ENCODE results near the gene RASGRP3. TPM values are rescaled to one million over a fixed set of nuclear protein-coding genes. Genes with fewer than 3 reads are reported as not detected.

Gene RASGRP3
- total RNA-seq, 1 experiment from 2014 or later = 2.8 TPM

DNA sequence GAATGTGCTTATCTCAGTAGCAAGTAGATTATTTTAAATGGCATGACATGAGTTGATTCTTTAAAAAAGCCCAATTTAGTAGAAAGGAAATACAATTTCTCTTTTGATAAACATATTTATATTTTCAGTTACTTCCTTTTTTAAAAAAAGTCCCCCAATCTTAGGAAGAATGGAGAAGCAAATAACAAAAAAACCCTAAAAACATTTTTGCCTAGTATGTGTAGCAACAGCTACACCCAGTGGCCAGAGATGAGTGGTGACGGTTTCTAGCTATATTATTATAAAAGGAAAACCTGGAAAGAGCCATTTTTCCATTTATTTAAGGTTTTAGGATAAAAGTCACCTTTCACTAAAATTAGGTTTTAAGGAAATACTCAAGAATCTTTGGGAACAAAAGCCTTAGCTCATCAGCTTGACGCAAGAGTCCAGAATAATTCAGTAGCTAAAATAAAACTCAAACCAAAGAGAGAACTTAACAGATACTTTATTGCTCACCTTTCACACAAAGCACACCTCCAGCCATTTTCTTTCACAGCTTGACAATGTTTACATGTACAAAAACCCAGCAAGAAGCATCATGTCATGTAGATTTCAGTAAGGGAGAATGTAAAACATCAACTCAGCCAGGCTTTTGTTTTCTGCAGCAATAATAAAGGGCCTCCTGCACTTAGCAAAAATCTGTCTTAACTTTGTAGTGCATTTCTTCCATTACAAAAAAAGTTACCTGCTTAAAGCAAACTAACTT is 106.9 kb downstream of the RASGRP3 start:
- H3K4me3 ChIP-seq = no peak overlapping the region
- no peak overlapping the region for H3K27ac ChIP-seq
- no peaks in the 10 kb centered on the region for H3K4me1 ChIP-seq
- H3K36me3 ChIP-seq = peaks cover 22% of the 10 kb centered on the region
- no peaks in the 10 kb centered on the region for H3K27me3 ChIP-seq
- DNase-seq = peak in 1 of 2 experiments; percentile 68
- no peaks in the 10 kb centered on the region for H3K9me3 ChIP-seq (replicated peaks)

DNA sequence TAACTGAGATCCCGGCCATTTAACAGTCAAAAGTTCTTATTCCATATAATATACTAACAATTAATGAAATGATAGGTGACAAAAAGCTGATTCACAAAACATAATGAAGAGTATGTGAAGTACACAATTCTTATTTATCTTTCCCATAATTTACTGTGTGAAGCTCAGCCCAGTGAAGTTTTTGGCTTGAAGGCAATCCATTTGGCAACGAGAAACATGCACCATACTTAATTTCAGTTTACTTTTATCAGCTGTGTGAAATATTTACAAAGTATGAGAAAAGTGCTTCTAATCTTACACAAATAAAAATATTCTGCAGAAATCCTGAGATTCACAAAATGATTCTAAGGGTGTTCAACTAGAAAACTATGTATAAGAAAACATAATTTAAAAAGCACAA is 110.3 kb downstream of the RASGRP3 start:
- peaks cover 9% of the 10 kb centered on the region for H3K4me1 ChIP-seq
- no peak for DNase-seq
- no peak overlapping the region for H3K27ac ChIP-seq
- no peaks in the 10 kb centered on the region for H3K27me3 ChIP-seq
- H3K4me3 ChIP-seq = no peak overlapping the region
- no peaks in the 10 kb centered on the region for H3K9me3 ChIP-seq (replicated peaks)
- H3K36me3 ChIP-seq = peaks cover 49% of the 10 kb centered on the region

DNA sequence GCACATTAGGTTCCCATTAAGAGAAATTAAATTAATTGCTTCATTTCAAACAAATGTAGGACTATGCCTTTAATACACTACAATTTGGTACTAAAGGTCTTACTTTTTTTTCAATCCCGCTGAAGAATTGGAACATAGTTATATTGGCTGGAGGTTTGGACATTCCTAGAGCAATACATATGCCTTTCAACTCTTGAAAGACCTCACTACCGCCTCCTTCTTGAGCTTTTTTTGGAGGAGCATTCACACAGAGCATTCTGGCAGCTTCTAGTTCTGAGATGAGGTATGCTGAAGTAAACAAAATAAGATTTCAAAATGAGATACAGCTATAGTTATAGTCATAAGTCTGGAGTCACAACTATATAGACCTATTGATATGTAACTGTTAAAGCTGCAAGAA is 111.8 kb downstream of the RASGRP3 start:
- no peaks in the 10 kb centered on the region for H3K27me3 ChIP-seq
- H3K36me3 ChIP-seq = peaks cover 63% of the 10 kb centered on the region
- no peak for DNase-seq

DNA sequence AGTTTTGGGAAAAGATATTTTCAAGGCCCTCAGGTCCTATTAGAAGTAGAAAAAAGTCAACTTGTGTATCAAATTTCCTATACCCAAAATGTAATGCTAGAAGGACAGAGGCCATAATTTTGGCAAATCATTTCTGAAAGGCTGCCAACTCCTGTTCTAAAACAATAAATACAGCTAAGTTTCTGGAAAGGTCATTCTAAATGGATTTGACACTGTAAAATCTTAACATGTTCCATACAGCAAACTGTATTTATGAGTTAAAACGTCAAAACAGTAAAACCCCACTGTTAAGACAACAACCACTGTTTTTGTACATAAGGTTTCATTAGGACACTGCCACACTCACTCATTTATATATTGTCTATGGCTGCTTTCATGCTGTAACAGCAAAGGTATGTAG is 113.0 kb downstream of the RASGRP3 start:
- Histone ChIP-seq H3K9me3 (replicated peaks) (no peaks in the 10 kb centered on the region), H3K27ac (no peak overlapping the region), H3K4me1 (peaks cover 9% of the 10 kb centered on the region), H3K36me3 (peaks cover 69% of the 10 kb centered on the region), H3K27me3 (no peaks in the 10 kb centered on the region), H3K4me3 (no peak overlapping the region)
- DNase-seq = peak in 1 of 2 experiments; percentile 53

More for the DNA sequence above, 111.8 kb downstream of the RASGRP3 start:
- no peaks in the 10 kb centered on the region for H3K9me3 ChIP-seq (replicated peaks)
- no peak overlapping the region for H3K4me3 ChIP-seq
- peaks cover 9% of the 10 kb centered on the region for H3K4me1 ChIP-seq
- H3K27ac ChIP-seq = no peak overlapping the region

DNA sequence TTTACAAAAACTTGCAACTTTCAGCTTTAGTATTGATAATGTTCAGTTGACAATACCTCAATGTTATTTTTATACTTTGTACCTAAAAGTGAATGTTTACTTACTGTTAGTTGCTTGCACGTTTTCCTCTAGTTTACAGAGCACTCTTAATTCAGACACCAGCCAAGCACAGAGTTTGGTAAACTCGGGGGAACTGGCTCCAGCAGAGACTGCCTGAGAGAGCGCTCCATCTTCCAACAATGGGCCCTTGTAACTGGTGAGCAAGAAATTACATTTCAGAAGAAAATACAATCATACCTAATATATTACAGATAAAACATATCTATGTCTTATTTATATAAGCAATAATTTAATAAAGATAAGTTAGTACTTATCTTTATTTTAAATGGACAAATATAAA is 118.9 kb downstream of the RASGRP3 start:
- no peaks in the 10 kb centered on the region for H3K27me3 ChIP-seq
- H3K4me3 ChIP-seq = no peak overlapping the region
- no peak overlapping the region for H3K27ac ChIP-seq
- peaks cover 44% of the 10 kb centered on the region for H3K36me3 ChIP-seq
- DNase-seq = no peak
- peaks cover 12% of the 10 kb centered on the region for H3K4me1 ChIP-seq
- H3K9me3 ChIP-seq (replicated peaks) = no peaks in the 10 kb centered on the region

DNA sequence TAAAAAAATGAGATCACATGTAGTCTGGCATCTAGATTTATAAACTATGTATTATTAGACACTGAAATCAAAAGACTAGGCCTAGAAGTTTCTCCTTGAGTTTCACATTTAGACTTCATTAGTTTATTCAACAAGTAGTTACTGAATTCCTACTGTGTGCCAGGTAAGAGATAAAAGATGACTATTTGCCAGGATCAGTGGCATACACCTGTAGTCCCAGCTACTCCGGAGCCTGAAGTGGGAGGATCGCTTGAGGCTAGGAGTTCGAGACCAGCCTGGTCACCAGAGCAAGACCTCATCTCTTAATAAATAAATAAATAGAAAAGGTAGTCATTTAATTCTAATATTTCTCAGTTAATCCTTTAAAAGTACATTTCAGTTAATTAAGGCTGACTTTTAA is 120.6 kb downstream of the RASGRP3 start:
- Histone ChIP-seq H3K27me3 (no peaks in the 10 kb centered on the region), H3K4me1 (peaks cover 12% of the 10 kb centered on the region), H3K4me3 (no peak overlapping the region), H3K36me3 (peaks cover 28% of the 10 kb centered on the region), H3K27ac (no peak overlapping the region), H3K9me3 (replicated peaks) (no peaks in the 10 kb centered on the region)
- no peak for DNase-seq

DNA sequence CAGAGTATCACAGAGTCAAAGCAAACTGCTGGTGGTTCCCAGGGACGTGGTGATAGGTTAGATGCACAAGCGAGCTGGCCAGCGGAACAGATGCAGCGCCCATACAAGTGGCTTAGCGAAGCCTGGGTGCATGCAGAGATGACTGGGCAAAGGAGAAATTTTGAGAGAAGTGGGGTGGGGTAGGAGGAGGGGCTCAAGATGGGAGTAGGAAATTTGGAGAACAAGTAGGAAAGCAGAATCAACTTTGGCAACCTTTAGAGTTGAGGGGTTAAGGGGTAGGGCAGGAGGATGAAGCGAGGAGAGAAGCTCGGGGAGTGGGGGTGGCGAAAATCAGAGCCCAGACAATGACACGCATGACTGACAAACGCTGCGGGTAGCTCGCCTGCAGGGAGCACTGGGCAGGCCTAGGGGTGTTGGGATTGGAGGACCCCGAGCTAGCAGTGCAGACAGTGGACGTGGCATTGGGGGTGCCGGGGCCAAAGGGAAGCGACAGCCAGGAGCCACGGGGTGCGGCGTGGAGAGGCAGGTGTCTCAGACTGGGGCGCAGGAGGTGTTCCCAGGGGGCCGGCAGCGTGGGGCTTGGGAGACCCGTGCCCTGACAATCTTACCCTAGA is 122.2 kb downstream of the RASGRP3 start:
- Histone ChIP-seq H3K9me3 (replicated peaks) (no peaks in the 10 kb centered on the region), H3K27ac (peak overlapping the region; percentile 80), H3K4me1 (peaks cover 12% of the 10 kb centered on the region), H3K4me3 (peak overlapping the region; percentile 80), H3K27me3 (no peaks in the 10 kb centered on the region), H3K36me3 (peaks cover 13% of the 10 kb centered on the region)
- peak; percentile 75 to 82 for DNase-seq

DNA sequence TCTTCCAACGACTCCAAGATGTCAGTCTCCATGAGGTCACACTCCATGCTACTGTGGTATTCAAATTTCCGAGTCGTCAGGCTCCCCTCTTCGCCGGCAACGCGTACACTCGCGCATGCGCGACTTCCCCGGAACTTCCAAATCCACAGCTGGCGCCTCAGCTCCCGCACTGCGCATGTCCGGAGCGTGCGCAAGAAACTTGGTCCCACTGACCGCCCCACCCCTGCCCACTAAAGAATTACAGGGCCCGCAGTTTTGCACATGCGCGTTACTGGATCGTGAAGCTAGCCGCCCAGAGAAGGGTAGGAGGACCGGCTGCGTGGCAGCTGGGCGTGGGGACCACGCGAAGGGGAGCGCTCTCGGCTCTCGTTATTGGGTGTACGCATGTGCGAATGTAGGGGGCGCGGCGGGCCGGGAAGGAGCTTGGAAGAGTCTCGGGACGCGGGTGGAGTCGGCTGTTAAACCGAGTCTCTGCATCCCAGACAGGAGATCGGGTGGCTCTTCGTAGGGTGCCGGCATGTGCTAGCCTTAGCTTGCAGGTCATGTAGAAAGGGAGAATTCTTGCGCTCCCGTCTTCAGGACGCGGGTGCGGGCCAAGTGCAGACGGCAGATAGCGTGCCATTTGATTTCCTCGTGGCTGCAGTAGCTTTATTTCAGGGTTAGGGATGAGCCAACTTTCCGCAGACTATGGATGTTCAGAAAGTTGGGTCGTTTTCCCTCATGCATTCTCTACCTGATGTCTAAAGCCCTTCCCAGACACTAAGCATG is 122.9 kb downstream of the RASGRP3 start, which contains the start of gene FAM98A:
TSS of gene FAM98A (minus strand) at position 125 of the 768 bp plus-strand sequence. CDS start at position 47, 78 bp downstream.
- peaks cover 12% of the 10 kb centered on the region for H3K4me1 ChIP-seq
- no peaks in the 10 kb centered on the region for H3K27me3 ChIP-seq
- DNase-seq = peak; percentile 100
- H3K27ac ChIP-seq = peak within 1 kb of the TSS; percentile 80
- no peaks in the 10 kb centered on the region for H3K9me3 ChIP-seq (replicated peaks)
- H3K4me3 ChIP-seq = peak within 1 kb of the TSS; percentile 80
- H3K36me3 ChIP-seq = peaks cover 8% of the 10 kb centered on the region

DNA sequence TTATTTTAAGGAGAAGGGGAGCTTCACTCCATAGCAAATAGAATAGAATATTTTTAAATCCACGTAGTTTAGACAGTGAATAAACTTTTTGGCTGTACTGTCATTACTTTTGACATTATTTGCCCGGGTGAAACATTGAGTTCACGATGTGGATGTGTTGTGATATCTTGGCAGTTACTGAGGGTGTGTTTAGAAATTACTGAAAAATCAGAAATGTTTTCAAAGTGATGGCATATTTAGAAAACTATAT is 123.4 kb downstream of the RASGRP3 start:
- Histone ChIP-seq H3K4me1 (peaks cover 12% of the 10 kb centered on the region), H3K4me3 (peak overlapping the region; percentile 80), H3K27me3 (no peaks in the 10 kb centered on the region), H3K36me3 (peaks cover 5% of the 10 kb centered on the region), H3K9me3 (replicated peaks) (no peaks in the 10 kb centered on the region), H3K27ac (no peak overlapping the region)
- DNase-seq = no peak

DNA sequence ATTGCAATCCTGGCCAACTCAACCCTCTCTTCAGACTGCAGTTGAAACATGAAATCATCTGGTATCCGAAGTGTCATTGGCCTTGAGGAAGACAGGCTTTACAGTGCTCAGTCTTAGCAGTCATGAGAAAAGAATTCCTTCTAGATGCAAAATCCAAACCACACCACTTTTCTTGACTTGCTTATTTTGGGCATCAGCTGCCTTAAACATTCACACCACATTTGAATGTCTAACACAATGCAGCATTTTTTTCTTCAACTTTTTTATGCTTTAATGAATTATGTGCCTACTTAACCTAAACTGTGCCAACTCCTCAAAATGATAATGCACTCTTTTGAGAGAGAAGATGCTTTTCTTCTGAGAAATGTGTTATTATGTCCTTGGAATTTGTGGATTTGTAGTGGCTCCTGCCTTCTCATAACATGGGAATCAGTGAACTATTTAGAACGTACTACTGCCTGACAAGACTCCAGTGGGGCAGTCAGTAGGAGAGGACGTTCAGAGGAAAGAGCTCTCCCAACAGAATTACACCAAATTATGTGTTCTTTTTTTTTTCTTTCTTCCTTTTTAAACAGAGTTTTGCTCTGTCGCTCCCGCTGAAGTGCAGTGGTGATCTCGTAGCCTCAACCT is 125.9 kb downstream of the RASGRP3 start:
- no peak overlapping the region for H3K27ac ChIP-seq
- H3K4me3 ChIP-seq = no peak overlapping the region
- H3K4me1 ChIP-seq = peaks cover 8% of the 10 kb centered on the region
- no peaks in the 10 kb centered on the region for H3K27me3 ChIP-seq
- no peaks in the 10 kb centered on the region for H3K9me3 ChIP-seq (replicated peaks)
- H3K36me3 ChIP-seq = no peaks in the 10 kb centered on the region
- DNase-seq = no peak

DNA sequence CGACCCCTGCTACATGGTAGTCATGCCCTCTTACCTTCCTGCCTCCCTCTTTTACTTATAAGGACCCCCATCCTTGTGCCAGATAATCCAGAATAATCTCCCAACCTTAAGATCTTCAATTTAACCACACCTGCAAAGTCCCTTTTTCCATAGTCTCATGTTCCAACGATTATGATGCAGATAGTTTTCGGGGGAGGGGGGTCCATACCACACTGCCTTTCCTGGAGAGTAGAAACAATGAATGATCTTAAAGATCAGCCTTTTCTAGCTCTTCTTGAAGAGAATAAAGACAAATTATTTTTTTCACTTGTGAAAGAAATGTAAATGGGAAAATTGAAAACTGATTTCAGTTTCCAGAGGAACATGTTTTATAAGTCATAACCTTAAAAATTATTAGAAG is 127.0 kb downstream of the RASGRP3 start:
- no peak overlapping the region for H3K27ac ChIP-seq
- H3K27me3 ChIP-seq = no peaks in the 10 kb centered on the region
- DNase-seq = no peak
- H3K9me3 ChIP-seq (replicated peaks) = no peaks in the 10 kb centered on the region
- no peaks in the 10 kb centered on the region for H3K4me1 ChIP-seq
- no peaks in the 10 kb centered on the region for H3K36me3 ChIP-seq
- H3K4me3 ChIP-seq = no peak overlapping the region

DNA sequence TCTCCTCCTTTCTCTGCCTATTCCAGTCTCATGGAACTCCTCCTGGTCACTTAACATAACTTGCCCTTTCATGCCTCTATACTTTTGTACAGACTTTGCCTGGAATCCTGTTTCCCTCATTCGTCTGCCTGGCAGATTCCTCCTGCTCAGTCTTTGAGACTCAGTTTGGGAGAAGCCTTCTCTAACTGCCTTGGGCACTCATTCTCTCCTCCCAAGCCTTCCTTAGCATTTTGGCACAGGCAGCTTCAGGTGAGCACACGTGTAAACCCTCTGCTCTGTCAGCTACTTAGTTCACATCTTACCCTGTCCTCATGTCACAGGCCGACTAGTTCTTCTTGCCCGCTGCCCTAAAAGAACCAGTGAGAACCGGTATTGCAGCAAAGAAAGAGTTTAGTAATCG is 128.6 kb downstream of the RASGRP3 start:
- Histone ChIP-seq H3K36me3 (no peaks in the 10 kb centered on the region), H3K4me1 (no peaks in the 10 kb centered on the region), H3K4me3 (no peak overlapping the region), H3K9me3 (replicated peaks) (no peaks in the 10 kb centered on the region), H3K27me3 (no peaks in the 10 kb centered on the region), H3K27ac (no peak overlapping the region)
- no peak for DNase-seq

DNA sequence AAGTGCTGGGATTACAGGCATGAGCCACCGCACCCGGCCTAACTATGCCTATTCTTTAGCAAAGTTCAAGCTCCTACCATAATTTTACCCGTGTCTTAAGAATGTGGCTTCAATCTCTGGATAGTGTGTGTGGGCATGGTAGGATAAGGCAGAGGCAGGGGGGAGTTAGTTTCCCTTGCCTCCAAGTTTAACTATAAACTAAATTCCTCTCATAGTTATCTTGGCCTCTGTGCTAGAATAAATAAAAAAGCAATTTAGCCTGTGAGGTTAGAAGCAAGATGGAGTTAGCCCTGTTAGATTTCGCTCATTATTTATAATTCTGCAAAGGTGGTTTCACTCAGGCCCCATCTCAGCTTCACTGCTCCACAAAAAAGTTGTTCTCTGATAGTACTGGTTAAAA is 129.7 kb downstream of the RASGRP3 start:
- no peaks in the 10 kb centered on the region for H3K9me3 ChIP-seq (replicated peaks)
- DNase-seq = no peak
- no peaks in the 10 kb centered on the region for H3K4me1 ChIP-seq
- H3K27ac ChIP-seq = no peak overlapping the region
- H3K4me3 ChIP-seq = no peak overlapping the region
- H3K36me3 ChIP-seq = no peaks in the 10 kb centered on the region
- no peaks in the 10 kb centered on the region for H3K27me3 ChIP-seq

DNA sequence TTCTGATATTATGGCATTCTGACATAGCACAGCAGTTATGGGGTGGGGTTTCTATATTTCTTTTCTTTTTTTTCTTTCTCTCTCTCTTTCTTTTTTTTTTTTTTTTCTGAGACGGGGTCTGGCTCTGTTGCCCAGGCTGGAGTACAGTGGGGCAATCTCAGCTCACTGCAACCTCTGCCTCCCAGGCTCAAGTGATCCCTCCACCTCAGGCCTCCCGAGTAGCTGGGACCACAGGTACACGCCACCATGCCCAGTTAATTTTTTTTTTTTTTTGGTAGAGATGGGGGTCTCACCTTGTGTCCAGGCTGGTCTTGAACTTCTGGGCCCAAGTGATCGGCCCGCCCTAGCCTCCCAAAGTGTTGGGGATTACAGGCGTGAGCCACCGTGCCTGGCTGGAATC is 130.2 kb downstream of the RASGRP3 start:
- Histone ChIP-seq H3K36me3 (no peaks in the 10 kb centered on the region), H3K9me3 (replicated peaks) (no peaks in the 10 kb centered on the region), H3K27ac (no peak overlapping the region), H3K27me3 (no peaks in the 10 kb centered on the region), H3K4me1 (no peaks in the 10 kb centered on the region), H3K4me3 (no peak overlapping the region)
- no peak for DNase-seq

DNA sequence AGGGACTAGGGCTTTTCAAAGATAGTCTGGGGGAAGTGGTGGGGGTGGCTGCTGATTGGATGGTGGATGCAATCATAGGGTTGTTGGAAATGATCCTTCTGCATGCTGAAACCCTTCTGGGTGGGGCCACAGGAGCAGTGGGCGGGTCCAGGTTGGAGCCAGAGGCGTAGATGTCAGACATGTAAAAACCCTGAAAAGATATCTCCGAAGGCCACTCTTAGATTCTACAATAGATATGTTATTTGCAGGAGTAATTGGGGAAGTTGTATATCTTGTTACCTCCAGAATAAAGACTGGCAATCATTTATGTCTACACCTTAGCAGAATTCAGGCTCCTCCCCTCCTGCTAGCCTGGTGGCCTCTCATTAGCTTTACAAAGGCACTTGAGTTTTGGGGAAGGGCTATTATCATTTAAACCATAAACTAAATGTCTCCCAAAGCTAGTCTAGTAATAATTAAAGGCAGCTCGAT is 130.8 kb downstream of the RASGRP3 start:
- DNase-seq = no peak
- H3K4me1 ChIP-seq = no peaks in the 10 kb centered on the region
- H3K36me3 ChIP-seq = no peaks in the 10 kb centered on the region
- no peaks in the 10 kb centered on the region for H3K27me3 ChIP-seq
- no peak overlapping the region for H3K4me3 ChIP-seq
- H3K9me3 ChIP-seq (replicated peaks) = no peaks in the 10 kb centered on the region
- no peak overlapping the region for H3K27ac ChIP-seq
